Superior temporal gyrus (tissue), 1 donor: Measurements from ENCODE around the gene MBL2.

ENCODE experiments used
- DNase-seq: peaks from one replicate; pipeline ENCODE4 v3.0.0-alpha.2; 2016; ENCODE audit errors: extremely low spot score

The MBL2 gene

GRCh38 chr10:52771534-52772445, 794 bp downstream of the MBL2 start:
- DNase-seq, result no peak

- DNase-seq, result no peak
These were observed 1.7 kb downstream of the MBL2 start for GRCh38 chr10:52770904-52771303.

GRCh38 chr10:52769966-52770365, 2.6 kb downstream of the MBL2 start:
- DNase-seq, result no peak

- DNase-seq, result no peak
These were observed 4.5 kb downstream of the MBL2 start for GRCh38 chr10:52768001-52768532.

GRCh38 chr10:52762088-52762487, 10.5 kb downstream of the MBL2 start:
- DNase-seq, result no peak

GRCh38 chr10:52759154-52759553, 13.4 kb downstream of the MBL2 start:
- no peak for DNase-seq

GRCh38 chr10:52758406-52758805, 14.2 kb downstream of the MBL2 start:
- DNase-seq, result no peak

GRCh38 chr10:52757773-52758172, 14.8 kb downstream of the MBL2 start:
- DNase-seq, result no peak

- DNase-seq, result no peak
These were observed 15.6 kb downstream of the MBL2 start for GRCh38 chr10:52756966-52757365.

GRCh38 chr10:52756295-52756694, 16.3 kb downstream of the MBL2 start:
- DNase-seq, result no peak

- DNase-seq, result peak; percentile 34
These were observed 17.1 kb downstream of the MBL2 start for GRCh38 chr10:52755297-52756062.

GRCh38 chr10:52752801-52753445, 19.7 kb downstream of the MBL2 start:
- DNase-seq, result no peak

- DNase-seq, result no peak
These were observed 20.3 kb downstream of the MBL2 start for GRCh38 chr10:52752261-52752660.

- no peak for DNase-seq
These were observed 21.2 kb downstream of the MBL2 start for GRCh38 chr10:52751337-52751736.

GRCh38 chr10:52750629-52751028, 22.0 kb downstream of the MBL2 start:
- no peak for DNase-seq

GRCh38 chr10:52747694-52748093, 24.9 kb downstream of the MBL2 start:
- DNase-seq, result no peak

GRCh38 chr10:52746169-52746568, 26.4 kb downstream of the MBL2 start:
- DNase-seq, result no peak

- DNase-seq, result no peak
These were observed 28.4 kb downstream of the MBL2 start for GRCh38 chr10:52744057-52744805.

GRCh38 chr10:52742731-52743130, 29.9 kb downstream of the MBL2 start:
- DNase-seq, result no peak

GRCh38 chr10:52741851-52742250, 30.7 kb downstream of the MBL2 start:
- no peak for DNase-seq

- peak; percentile 52 for DNase-seq
These were observed 31.5 kb downstream of the MBL2 start for GRCh38 chr10:52740913-52741675.
